Thyroid gland (tissue), 4 donors: ENCODE data around the gene SUMO4. TPM values are rescaled to one million over a fixed set of nuclear protein-coding genes. Genes with fewer than 3 reads are reported as not detected.

ENCODE experiments used
- DNase-seq, 2 donors: peaks; one replicate each; pipeline ENCODE4 v3.0.0-alpha.2; 2019
- H3K27ac ChIP-seq, 3 donors: fragments of 200-600 bp; sonication (generic); 1 replicate in 2 of 3; 2 replicates in 1 of 3; pipeline ENCODE4 v1.5.1; 2016 to 2019; ENCODE audit warnings: mild to moderate bottlenecking in 1 of 3, moderate library complexity in 1 of 3
- H3K27me3 ChIP-seq: fragments of 200-600 bp; sonication (generic); one replicate; pipeline ENCODE4 v1.5.1; 2019
- H3K36me3 ChIP-seq, 2 donors: fragments of 200-600 bp; sonication (generic); one replicate each; pipeline ENCODE4 v1.5.1; 2016 to 2019
- H3K4me1 ChIP-seq, 2 donors: fragments of 200-600 bp; sonication (generic); one replicate each; pipeline ENCODE4 v1.5.1; 2017 to 2019
- H3K4me3 ChIP-seq, 3 donors: fragments of 200-600 bp; sonication (generic); replicated peaks in 1 of 3; 1 replicate in 2 of 3; 2 replicates in 1 of 3; pipeline ENCODE4 v1.5.1; 2016; ENCODE audit warnings: mild to moderate bottlenecking in 1 of 3
- H3K9me3 ChIP-seq: fragments of 200-600 bp; sonication (generic); one replicate; pipeline ENCODE4 v1.5.1; 2017
- POLR2A ChIP-seq, 2 donors: fragments of 450-650 bp; IDR thresholded peaks; one replicate each; pipeline ENCODE4 v1.6.1; 2017; ENCODE audit warnings: antibody characterized with exemption in 2 of 2, mild to moderate bottlenecking in 2 of 2, moderate library complexity in 1 of 2
- WGBS, 2 donors: methylation state at CpG; one replicate each; pipeline ENCODE4 v1.1.5; 2017; 5-methylcytosine and 5-hydroxymethylcytosine counted together
- intact Hi-C: fragments of 100-400 bp; cut with DNase I; formaldehyde crosslinking; loops from one replicate; pipeline ENCODE4 v1.15.1; 2023
- total RNA-seq, 4 donors: library from RNA; depleted of rRNA; stranded (reverse); fragments of >200 nt; gene quantifications; one replicate each; pipeline ENCODE4 v1.2.3, GENCODE V29; 2016
- TF ChIP-seq, protein P1 (sequence below), 6 experiments: fragments of 200-600 bp in 3 of 6; fragments of 450-650 bp in 3 of 6; sonication (generic) in 3 of 6; IDR thresholded peaks; one replicate each; pipeline ENCODE4 v1.5.1; 2016 to 2019; ENCODE audit warnings: antibody characterized with exemption in 6 of 6, mild to moderate bottlenecking in 2 of 6, inconsistent platforms in 1 of 6, moderate library complexity in 1 of 6

Gene SUMO4
- total RNA-seq = 1 to 10 TPM; 3.6 to 9.9 (median 4.7) TPM

DNA sequence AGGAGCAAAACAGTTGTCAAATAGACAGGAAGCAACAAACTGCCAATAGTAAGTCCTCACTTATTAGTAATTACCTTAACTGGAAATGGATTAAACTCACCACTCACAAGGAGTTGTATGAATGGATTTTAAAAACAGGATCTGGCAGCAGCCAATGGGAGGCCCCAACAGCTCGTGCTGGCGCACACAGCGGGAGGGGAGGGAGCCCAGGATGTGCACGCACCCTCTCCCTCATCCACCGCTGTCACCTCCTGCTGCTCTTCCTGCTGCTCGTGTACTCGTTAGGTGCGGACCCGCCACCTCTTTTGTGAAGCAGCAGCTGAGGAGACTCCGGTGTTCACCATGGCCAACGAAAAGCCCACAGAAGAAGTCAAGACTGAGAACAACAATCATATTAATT lies at the start of gene SUMO4:
TSS of gene SUMO4 (plus strand) at position 213 of the 400 bp plus-strand sequence. CDS start at position 343, 130 bp downstream.
- peaks cover 4 to 11% of the 10 kb centered on the region in 2 donors for H3K36me3 ChIP-seq
- WGBS, 2 donors = 97% methylated on average over 11 of the region's 11 CpGs
- no peak for DNase-seq

DNA sequence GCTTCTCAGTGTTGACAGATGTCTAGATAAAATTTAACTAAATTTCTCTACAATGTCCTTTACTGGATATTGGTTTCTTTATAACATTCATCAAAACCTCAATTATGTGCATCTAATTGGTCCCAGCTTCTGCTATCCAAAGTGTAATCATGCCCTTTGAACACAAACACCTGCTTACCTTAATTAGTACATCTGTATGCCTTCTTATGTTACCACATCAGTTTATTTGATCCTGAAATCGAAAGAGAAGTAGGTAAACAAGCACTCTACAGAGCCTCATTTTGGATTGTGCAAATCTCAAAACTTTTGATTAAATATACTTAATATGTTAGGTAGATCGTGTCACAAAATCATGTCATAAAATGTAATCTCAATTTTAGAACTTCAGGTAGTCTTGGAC lies 46.1 kb upstream of the SUMO4 start:
- Histone ChIP-seq H3K4me3 (no peak overlapping the region), H3K27ac (no peak overlapping the region), H3K4me1 (no peaks in the 10 kb centered on the region), H3K9me3 (no peaks in the 10 kb centered on the region), H3K27me3 (no peaks in the 10 kb centered on the region), H3K36me3 (no peaks in the 10 kb centered on the region)
- no peak for DNase-seq
- TF ChIP-seq POLR2A (IDR thresholded peaks at IDR 0.05) = no peak
- TF ChIP-seq, protein P1, sequence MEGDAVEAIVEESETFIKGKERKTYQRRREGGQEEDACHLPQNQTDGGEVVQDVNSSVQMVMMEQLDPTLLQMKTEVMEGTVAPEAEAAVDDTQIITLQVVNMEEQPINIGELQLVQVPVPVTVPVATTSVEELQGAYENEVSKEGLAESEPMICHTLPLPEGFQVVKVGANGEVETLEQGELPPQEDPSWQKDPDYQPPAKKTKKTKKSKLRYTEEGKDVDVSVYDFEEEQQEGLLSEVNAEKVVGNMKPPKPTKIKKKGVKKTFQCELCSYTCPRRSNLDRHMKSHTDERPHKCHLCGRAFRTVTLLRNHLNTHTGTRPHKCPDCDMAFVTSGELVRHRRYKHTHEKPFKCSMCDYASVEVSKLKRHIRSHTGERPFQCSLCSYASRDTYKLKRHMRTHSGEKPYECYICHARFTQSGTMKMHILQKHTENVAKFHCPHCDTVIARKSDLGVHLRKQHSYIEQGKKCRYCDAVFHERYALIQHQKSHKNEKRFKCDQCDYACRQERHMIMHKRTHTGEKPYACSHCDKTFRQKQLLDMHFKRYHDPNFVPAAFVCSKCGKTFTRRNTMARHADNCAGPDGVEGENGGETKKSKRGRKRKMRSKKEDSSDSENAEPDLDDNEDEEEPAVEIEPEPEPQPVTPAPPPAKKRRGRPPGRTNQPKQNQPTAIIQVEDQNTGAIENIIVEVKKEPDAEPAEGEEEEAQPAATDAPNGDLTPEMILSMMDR (IDR thresholded peaks at IDR 0.05) = no peak
- intact Hi-C loops = no loop called here
- 95 to 99% methylated on average over 2 of the region's 2 CpGs for whole genome bisulfite sequencing, 2 donors

More for the DNA sequence above, at the start of gene SUMO4:
- intact Hi-C loops = no loop called here
- no peak within 1 kb of the TSS for H3K27ac ChIP-seq
- no peaks in the 10 kb centered on the region for H3K9me3 ChIP-seq
- H3K4me1 ChIP-seq = no peaks in the 10 kb centered on the region
- no peak for TF ChIP-seq POLR2A (IDR thresholded peaks at IDR 0.05)
- TF ChIP-seq, protein P1 (IDR thresholded peaks at IDR 0.05) = no peak
- no peak within 1 kb of the TSS for H3K4me3 ChIP-seq
- no peaks in the 10 kb centered on the region for H3K27me3 ChIP-seq

DNA sequence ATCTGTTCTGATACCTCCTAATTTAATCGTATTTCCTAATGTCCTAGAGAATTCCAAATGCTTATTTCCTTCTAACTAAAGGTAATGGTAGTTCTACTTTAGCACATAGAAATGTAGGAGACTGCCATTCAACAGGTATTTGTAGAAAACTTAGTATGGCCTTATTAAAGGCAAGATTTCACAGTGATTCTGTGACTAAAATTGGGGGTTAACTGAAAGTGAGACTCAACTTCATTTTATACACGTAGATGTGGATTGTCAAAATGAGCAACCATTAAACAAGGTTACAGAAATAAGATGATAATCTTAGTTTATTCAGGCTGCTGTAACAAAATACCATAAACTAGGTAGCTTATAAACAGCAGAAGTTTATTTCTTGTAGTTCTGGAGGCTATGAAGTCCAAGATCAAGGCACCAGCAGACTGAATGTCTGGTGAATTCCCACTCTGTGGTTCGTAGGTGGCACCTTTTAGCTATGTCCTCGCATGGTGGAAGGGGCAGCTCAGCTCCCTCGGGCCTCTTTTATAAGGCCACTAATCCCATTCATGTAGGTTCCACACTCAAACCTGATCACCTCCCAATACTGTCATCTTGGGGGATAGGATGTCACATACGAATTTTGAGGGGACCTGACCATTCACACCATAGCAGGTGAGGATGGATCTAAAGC lies 43.8 kb upstream of the SUMO4 start:
- no peaks in the 10 kb centered on the region for H3K9me3 ChIP-seq
- no peaks in the 10 kb centered on the region for H3K36me3 ChIP-seq
- no peak overlapping the region for H3K27ac ChIP-seq
- no peaks in the 10 kb centered on the region for H3K27me3 ChIP-seq
- TF ChIP-seq, protein P1 (IDR thresholded peaks at IDR 0.05) = no peak
- no peak for TF ChIP-seq POLR2A (IDR thresholded peaks at IDR 0.05)
- DNase-seq = no peak
- intact Hi-C loops = no loop called here
- H3K4me1 ChIP-seq = no peaks in the 10 kb centered on the region
- H3K4me3 ChIP-seq = no peak overlapping the region
- 92 to 93% methylated on average over 6 of the region's 6 CpGs for whole genome bisulfite sequencing, 2 donors

DNA sequence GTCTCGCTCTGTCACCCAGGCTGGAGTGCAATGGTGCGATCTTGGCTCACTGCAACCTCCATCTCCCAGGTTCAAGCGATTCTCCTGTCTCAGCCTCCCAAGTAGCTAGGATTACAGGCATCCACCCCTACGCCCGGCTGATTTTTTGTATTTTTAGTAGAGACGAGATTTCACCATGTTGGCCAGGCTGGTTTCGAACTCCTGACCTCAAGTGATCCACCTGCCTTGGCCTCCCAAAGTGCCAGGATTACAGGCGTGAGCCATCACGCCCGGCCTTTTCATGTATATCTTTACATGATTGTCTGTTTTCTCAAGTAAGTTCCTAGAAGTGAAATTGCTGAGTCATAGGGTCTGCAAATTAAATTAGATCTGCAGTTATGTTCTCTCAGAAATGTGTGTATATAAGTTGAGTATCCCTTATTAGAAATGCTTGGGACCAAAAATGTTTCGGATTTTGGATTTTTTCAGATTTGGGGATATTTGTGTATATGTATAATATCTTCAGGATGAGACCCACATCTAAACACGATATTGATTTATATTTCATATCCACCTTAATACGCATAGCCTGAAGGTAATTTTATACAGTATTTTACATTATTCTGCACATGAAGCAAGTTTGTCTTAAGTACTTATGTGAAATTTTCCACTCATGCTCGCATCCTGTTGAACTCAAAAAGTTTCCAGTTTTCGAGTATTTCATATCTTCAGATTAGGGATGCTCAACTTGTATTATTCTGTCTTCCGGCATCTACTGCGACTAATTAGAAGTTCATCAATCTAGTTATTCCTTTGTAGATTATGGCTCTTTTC lies 42.1 kb upstream of the SUMO4 start:
- no peaks in the 10 kb centered on the region for H3K9me3 ChIP-seq
- intact Hi-C loops = no loop called here
- H3K27ac ChIP-seq = no peak overlapping the region
- no peak overlapping the region for H3K4me3 ChIP-seq
- DNase-seq = no peak
- 94 to 97% methylated on average over 17 of the region's 17 CpGs for WGBS, 2 donors
- H3K4me1 ChIP-seq = peaks cover 0 to 2% of the 10 kb centered on the region in 2 donors
- TF ChIP-seq, protein P1 (IDR thresholded peaks at IDR 0.05) = no peak
- no peak for TF ChIP-seq POLR2A (IDR thresholded peaks at IDR 0.05)
- H3K36me3 ChIP-seq = no peaks in the 10 kb centered on the region
- no peaks in the 10 kb centered on the region for H3K27me3 ChIP-seq

DNA sequence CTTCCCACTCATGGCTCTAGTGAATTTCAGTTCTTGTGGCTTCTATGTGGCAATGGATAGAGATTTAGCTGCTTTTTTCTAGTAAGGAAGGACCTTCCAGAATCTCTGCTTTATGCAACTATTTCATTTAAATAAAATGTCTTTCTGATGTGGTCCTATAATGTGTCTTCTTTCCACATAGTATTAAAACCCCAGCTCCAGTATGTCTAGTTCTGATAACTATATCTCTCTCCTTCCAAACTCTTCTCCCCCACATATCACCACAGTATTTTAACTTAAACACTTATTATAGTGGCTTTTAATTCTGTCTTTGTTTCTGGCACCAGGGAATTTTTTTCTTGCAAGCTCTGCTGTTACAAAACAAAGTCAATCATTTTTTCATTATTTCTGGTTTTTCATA lies 40.6 kb upstream of the SUMO4 start:
- Histone ChIP-seq H3K9me3 (no peaks in the 10 kb centered on the region), H3K36me3 (no peaks in the 10 kb centered on the region), H3K27me3 (no peaks in the 10 kb centered on the region), H3K4me1 (peaks cover 0 to 6% of the 10 kb centered on the region in 2 donors), H3K4me3 (no peak overlapping the region), H3K27ac (no peak overlapping the region)
- no peak for TF ChIP-seq POLR2A (IDR thresholded peaks at IDR 0.05)
- TF ChIP-seq, protein P1 (IDR thresholded peaks at IDR 0.05) = no peak
- intact Hi-C loops = no loop called here
- no peak for DNase-seq
